ENCODE results near the gene GADD45A.
A peak's percentile ranks its signal among the peaks of the same experiment; 100 is the strongest.
"Not testable (repeated sequence)": the region's sequence is repeated elsewhere in the genome, so short reads cannot be mapped to it uniquely, and the experiment has no call there.

Gene GADD45A

GRCh38 chr1:67723126-67723525 is 38.1 kb downstream of the GADD45A start:
- DNase-seq: no peak

- DNase-seq: peak; percentile 38
These were observed 38.6 kb downstream of the GADD45A start for GRCh38 chr1:67723620-67724019.

GRCh38 chr1:67724928-67725560 is 40.0 kb downstream of the GADD45A start:
- no peak for DNase-seq

GRCh38 chr1:67726224-67726623 is 41.2 kb downstream of the GADD45A start:
- DNase-seq: no peak

GRCh38 chr1:67729872-67730271 is 44.9 kb downstream of the GADD45A start:
- no peak for DNase-seq

- not testable (repeated sequence) for DNase-seq
These were observed 45.3 kb downstream of the GADD45A start for GRCh38 chr1:67730312-67730711.

GRCh38 chr1:67731322-67731721 is 46.3 kb downstream of the GADD45A start:
- no peak for DNase-seq

GRCh38 chr1:67732750-67733151 is 47.8 kb downstream of the GADD45A start:
- DNase-seq: no peak

GRCh38 chr1:67733681-67734322 is 48.8 kb downstream of the GADD45A start:
- no peak for DNase-seq

- DNase-seq: no peak
These were observed 49.3 kb downstream of the GADD45A start for GRCh38 chr1:67734323-67734690.

- no peak for DNase-seq
These were observed 50.2 kb downstream of the GADD45A start for GRCh38 chr1:67735206-67735605.

- DNase-seq: peak; percentile 67
These were observed 51.0 kb downstream of the GADD45A start for GRCh38 chr1:67735806-67736627.

- DNase-seq: no peak
These were observed 51.7 kb downstream of the GADD45A start for GRCh38 chr1:67736750-67737149.

GRCh38 chr1:67737875-67738274 is 52.9 kb downstream of the GADD45A start:
- DNase-seq: no peak
